Activated CD4-positive, alpha-beta T cell treated with anti-CD3 and anti-CD28 coated beads for 24 hours (primary cell): Measurements from ENCODE around the gene STK11IP.

ENCODE experiments used
- DNase-seq, 2 donors: peaks; one replicate each; pipeline ENCODE4 v3.0.0-alpha.2; 2020; ENCODE audit warnings: low read depth in 2 of 2

The STK11IP gene

DNA sequence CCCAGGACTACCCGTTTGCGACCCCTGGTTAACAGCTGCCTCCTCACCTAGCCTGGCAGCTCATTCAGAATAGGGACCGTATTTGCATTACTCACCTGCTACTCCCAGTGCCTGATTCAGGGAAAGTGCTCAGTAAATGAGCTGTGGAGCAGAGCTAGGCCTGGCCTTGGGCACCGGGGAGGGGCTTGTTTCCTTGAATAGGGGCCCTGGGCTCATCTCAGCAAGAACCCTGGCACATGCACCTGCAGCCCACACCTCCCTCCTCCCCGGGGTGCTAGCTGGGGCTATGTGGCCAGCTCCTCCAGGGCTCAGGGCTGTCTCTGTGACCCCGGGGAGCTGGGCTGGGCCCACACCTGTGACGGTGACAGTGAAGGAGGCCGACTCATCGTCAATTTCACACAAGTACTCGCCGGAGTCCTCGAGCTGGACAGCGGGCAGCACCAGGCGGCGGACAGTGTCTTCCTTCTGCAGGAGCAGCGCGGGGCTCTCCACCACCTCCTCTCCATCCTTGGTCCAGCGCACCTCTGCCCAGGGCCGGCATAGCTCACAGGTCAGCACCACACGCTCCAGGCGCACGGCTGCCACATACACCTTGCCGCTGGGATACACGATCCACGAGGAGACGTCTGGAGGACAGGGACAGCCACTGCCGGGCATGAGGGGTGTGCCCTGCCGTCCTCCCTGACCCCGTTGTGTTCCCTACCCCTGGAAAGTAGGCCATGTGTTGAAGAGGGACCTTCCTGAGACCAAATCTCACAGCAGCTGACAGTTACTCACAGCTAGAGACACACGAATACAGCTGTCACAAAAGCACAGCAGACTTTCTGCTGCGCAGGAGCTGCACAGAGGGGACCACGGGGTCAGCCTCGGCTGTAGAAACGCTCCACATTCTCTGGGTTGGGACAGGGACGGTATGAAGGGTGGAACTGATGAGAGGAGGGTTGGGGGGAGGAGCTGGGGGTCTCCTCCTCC lies 35.3 kb upstream of the STK11IP start:
- no peak for DNase-seq

- no peak for DNase-seq
Observed at GRCh38 chr2:219563271-219563928, 34.3 kb upstream of the STK11IP start.

DNA sequence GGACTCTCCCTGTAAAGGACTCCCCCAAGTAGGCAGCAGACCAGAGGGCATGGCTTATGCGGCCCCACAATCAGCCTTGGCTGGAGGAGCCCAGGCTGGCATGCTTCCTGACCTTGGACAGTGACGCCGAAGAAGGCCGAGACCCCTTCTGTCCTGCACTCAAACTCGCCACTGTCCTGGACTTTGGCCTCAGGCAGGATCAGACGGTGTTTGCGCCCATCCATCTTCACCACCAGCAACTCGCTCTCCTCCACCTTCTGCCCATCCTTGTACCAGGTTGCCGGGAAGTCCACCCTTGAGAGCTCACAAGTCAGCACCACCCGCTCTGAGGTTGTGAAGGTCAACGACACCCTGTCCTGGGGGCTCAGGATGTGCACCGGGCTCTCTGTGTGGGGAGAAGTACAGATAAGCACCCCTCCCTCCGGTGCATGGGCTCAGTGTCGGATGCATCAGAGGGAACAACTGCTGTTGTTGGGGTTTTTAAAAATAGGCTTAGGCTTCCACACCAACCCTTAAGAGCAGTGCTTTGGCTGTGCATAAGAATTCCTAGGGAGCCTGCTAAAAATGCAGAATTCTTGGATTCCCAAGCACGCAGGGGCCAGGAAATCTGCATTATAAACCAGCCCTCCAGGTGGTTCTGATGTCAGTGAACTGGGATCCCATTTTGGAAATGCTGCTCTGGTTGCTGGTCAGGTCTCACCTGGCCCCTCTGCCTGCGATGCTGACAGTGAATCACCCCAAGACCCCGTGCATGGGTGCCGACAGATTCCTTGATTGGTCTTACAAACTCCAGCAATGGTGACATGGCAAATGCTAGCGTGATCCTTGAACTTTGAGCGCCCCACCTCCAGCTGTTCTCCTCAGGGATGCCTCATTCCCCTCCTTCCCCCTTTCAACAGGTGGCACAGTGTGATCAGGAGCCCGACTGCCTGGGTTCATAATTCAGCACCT lies 32.3 kb upstream of the STK11IP start:
- no peak for DNase-seq

- no peak for DNase-seq
Observed at GRCh38 chr2:219566640-219567039, 31.0 kb upstream of the STK11IP start.

DNA sequence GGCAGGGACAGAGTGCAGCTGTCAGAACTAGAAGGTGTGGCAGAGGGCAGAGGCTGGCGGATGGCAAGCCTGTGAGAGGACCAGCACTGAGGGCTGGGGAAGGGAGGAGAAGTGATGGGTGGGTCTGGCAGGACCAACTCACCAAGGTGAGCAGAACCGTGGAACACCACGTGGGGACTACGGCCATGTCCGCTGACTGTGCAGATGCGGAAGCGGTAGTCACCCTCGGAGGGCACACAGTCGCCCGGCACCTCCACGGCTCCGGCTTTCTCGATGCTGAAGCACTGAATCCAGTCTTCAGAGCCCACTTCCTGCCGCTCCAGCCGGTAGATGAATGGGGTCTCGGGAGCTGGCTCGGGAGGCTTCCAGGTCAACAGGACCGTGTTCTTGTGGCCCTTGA lies 30.5 kb upstream of the STK11IP start:
- DNase-seq, result no peak

GRCh38 chr2:219567791-219568361 lies 29.8 kb upstream of the STK11IP start:
- DNase-seq, result no peak

DNA sequence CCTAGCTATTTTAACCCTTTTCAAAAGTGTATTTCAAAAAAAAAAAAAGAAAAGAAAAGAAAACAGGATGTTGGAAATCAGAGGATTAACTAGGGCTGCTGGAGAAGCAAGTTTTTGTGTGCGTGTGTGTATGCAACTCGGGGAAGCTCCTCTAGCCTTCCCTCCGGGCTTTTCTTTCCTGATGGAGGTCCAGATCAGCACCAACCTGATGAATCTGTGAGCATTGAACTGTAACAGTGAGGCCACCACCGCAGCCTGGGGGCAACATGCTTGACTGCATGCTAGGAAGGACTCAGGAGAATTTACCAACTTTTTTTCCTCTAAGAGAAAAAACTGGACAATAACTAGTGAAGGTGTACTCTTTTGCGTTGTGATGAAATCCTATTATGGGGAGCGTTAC lies 28.6 kb upstream of the STK11IP start:
- DNase-seq, result no peak

- no peak for DNase-seq
Observed at GRCh38 chr2:219569635-219570034, 28.0 kb upstream of the STK11IP start.

DNA sequence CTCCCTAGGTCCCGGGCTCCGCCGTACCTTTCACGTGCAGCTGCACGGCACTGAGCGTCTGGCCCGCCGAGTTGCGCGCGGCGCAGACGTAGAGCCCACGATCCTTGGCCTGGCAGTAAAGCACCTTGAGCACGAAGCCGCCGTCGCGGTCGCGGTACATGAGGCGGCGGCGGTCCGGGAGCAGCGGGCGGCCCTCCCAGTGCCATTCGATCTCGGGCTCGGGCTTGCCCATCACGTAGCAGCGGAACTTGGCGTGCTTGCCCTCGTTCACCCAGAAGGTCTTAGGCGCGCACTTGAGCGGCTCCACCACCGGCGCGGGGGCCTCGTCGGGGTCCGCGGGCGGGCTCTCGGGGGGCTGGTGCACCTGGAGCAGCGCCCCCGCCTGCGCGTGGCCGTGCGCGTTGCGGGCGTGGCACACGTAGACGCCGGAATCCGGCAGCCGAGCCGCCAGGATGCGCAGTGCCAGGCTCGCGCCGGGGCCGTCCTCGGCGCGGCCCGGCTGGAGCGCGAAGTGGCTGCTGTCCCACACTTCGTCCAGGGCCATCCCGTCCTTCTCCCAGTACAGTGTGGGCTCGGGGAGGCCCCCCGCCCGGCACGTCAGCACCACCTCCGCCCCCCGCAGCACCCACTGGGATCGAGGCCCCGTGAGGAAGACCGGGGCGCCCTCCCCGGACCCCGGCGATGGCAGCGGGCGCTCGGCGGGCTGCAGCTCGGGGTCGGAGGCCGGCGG lies 27.3 kb upstream of the STK11IP start:
- DNase-seq, result no peak

DNA sequence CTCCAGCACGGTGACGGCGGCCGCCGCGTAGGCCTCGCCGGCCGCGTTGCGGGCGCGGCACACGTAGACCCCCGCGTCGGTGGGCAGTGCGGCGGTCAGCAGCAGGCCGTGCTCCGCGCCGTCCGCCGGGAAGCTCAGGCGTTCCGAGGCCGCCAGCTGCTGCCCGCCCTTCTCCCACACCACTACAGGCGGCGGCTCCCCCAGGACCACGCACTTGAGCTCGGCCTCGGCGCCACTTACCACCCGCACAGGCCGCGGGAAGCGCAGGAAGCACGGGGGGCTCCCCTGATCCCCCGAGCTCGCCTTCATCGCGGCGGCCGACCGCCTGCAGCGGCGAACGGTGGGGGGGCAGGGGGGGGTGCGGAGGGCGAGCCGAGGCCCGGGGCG lies 26.7 kb upstream of the STK11IP start:
- DNase-seq, result no peak

GRCh38 chr2:219571311-219572236 lies 26.1 kb upstream of the STK11IP start, which contains the start of gene OBSL1:
Gene OBSL1, minus strand, starts transcription at chr2:219571539. Its CDS starts 307 bp downstream, at chr2:219571232.
- DNase-seq, result no peak

DNA sequence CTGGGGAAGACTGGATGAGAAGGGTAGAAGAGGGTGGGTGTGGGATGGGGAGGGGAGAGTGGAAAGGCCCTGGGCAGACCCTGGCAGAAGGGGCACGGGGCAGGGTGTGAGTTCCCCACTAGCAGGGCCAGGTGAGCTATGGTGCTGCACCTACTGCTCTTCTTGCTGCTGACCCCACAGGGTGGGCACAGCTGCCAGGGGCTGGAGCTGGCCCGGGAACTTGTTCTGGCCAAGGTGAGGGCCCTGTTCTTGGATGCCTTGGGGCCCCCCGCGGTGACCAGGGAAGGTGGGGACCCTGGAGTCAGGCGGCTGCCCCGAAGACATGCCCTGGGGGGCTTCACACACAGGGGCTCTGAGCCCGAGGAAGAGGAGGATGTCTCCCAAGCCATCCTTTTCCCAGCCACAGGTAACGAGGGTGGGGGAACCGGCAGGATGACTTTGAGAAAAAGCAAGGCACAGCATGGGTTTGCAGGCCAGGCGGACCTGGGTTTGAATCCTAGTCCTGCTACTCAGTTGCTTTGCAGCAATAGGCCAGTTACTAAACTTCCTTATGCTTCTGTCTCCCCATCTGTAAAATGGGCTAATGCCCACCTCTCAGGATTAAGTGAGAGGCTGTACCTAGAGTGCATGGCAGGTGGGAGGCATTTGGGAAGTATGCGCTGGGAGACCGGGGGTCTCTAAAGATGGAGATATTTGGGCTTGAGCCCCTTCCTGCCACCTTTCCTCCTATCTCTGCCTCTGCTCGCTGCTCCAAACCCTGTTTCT lies 25.2 kb upstream of the STK11IP start, which contains the start of gene INHA:
INHA (plus strand) TSS at position 74 of the 765 bp plus-strand sequence; CDS start at position 139, 65 bp downstream.
- DNase-seq, result no peak

DNA sequence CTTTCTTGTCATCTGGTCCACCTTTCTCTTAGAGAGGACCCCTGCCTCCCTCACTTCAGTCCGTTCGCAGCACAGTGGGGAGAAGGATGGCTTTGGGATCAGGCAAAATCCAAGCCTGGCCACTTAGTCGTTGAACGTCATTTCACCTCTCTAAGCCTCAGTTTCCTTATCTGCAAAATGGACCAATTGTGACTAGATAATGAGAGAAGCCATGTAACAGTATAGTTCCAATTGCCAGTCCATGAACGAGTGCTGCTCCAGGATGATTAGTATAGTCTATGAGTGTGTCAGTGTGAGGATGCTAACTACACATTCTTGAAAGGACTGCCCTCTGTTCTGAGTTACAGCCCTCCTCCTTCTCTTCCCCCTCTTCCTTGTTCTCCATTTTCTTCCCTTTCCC lies 24.5 kb upstream of the STK11IP start:
- DNase-seq, result no peak

DNA sequence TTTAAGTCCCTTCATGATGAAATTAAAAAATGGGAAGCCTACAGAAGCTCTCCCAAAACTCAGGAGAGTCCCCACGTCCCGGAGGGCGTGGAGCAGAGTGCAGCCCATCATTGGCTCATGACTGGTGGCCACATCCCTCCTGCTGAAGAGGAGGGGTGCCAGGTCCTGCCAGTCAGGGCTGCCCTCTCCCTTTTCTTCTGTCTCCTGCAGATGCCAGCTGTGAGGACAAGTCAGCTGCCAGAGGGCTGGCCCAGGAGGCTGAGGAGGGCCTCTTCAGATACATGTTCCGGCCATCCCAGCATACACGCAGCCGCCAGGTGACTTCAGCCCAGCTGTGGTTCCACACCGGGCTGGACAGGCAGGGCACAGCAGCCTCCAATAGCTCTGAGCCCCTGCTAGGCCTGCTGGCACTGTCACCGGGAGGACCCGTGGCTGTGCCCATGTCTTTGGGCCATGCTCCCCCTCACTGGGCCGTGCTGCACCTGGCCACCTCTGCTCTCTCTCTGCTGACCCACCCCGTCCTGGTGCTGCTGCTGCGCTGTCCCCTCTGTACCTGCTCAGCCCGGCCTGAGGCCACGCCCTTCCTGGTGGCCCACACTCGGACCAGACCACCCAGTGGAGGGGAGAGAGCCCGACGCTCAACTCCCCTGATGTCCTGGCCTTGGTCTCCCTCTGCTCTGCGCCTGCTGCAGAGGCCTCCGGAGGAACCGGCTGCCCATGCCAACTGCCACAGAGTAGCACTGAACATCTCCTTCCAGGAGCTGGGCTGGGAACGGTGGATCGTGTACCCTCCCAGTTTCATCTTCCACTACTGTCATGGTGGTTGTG lies 23.0 kb upstream of the STK11IP start:
- no peak for DNase-seq

DNA sequence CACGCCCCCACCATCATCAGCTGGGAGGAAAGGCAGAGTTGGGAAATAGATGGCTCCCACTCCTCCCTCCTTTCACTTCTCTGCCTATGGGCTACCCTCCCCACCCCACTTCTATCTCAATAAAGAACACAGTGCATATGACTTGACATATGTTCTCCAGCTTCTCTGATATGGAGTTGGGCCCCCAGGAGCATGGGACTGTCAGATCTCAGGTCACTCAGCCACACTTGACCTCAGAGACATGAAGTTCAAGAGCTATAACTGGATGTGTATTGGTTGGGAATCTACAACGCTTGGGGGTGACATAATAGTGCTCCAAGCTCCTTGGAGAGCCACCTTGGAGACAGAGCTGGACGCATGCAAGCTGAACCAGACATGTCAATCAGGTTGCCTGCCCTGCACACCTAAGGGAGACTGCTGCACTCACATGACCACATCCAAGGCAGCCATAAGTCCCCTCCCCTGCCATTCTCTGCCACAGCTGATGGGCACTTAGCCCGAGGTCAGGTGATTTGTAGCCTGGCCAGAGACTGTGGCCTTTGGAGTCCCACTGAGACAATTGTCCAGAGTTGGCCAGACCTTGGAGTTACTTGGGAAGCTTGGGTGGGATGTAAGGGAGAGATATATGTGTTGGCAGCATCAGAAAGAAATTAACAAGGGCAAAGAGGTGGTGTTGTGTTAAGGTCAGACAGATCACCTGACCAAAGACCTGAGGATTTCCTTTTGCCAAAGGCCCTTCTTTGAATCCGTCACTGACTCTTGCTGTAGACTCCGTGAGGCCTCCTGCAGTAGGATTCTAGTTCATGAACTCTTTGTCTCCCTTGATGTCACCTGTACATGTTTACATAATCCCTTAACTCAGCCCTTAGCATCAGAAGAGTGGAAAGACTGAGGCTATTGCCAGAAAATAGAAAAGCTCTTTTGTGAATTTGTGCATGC lies 21.8 kb upstream of the STK11IP start:
- DNase-seq, result no peak

DNA sequence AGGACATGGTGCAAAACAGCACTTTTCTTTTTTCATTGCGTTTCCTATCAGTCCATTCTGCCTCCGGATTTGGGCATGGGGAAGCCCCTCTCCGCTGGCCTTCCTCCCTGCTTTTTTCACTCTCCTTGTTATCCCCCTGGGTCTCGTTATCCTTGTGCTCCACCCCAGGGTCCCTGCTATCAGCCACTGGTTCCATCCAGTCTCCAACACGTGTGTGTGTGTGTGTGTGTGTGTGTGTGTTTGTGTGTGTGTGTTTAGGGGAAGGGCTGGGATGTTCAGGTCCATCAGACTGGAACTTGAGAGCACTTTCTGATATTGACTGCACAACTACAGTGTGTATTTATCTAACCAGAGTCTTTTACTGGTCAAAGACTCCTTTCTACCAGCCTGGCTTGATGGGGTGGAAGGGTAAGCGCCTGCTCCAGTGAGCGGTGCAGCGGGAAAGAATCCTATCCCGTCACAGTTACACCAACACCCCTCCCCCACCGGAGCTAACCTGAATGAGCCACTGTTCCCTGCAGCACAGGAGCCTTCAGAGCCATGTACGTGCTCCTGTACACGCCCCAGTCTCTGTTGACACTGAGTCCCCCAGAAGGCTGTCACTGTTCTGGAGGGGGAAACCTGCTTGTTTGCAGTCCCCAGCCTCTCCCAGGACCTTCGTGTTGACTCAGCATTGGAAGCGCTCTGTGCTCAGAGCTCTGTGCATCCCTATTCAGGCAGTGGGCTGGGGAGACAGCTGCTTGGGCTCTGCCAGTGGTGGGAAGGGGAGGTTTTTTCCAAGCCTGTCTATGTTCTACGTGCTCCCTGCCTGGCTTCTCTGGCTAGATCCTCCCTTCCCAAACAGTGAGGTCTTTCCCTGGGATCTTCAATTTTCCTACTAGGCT lies 20.9 kb upstream of the STK11IP start:
- DNase-seq, result no peak
